Measurements from ENCODE around the gene RPAP3. TPM values are rescaled to one million over a fixed set of nuclear protein-coding genes. Genes with fewer than 3 reads are reported as not detected.

RPAP3 gene
- total RNA-seq, 1 experiment from 2014 or later, result 44.3 TPM

GRCh38 chr12:47616440-47616839 lies 89.4 kb downstream of the RPAP3 start:
- peaks cover 45% of the 10 kb centered on the region for H3K9me3 Mint-ChIP-seq
- POLR2A ChIA-PET, result no interaction called here
- CTCF ChIA-PET, result interaction anchor here (1.2 kb wide), 2 partner anchors 21 to 70 kb away, joined by 3 to 5 read pairs; no protein-coding TSS in a partner anchor
- no peak for DNase-seq (ENCODE audit: low spot score)
- no peak overlapping the region for H3K27ac Mint-ChIP-seq
- H3K27me3 Mint-ChIP-seq (ENCODE audit: low read depth), result peaks cover 9% of the 10 kb centered on the region
- no peak for ATAC-seq
- H3K36me3 Mint-ChIP-seq, result peaks cover 36% of the 10 kb centered on the region
- H3K4me3 Mint-ChIP-seq, result no peak overlapping the region
- TF ChIP-seq RORB (CRISPR knock-in tag; IDR thresholded peaks at IDR 0.05), result no peak
- no peak for TF ChIP-seq JAZF1 (CRISPR knock-in tag; IDR thresholded peaks at IDR 0.05)
- TF ChIP-seq GABPB1 (CRISPR knock-in tag; IDR thresholded peaks at IDR 0.05), result no peak
- TF ChIP-seq ATF2 (CRISPR knock-in tag; IDR thresholded peaks at IDR 0.05; ENCODE audit: borderline replicate concordance, low read depth), result no peak
- TF ChIP-seq CREM (CRISPR knock-in tag; IDR thresholded peaks at IDR 0.05), result no peak
- no peak for TF ChIP-seq FOXP4 (CRISPR knock-in tag; IDR thresholded peaks at IDR 0.05)
- TF ChIP-seq AR (CRISPR knock-in tag; IDR thresholded peaks at IDR 0.05), result no peak
- no peaks in the 10 kb centered on the region for H3K4me1 Mint-ChIP-seq

- no peak for DNase-seq (ENCODE audit: low spot score)
- POLR2A ChIA-PET, result no interaction called here
- no peaks in the 10 kb centered on the region for H3K4me1 Mint-ChIP-seq
- H3K9me3 Mint-ChIP-seq, result peaks cover 52% of the 10 kb centered on the region
- CTCF ChIA-PET, result interaction anchor here (1.2 kb wide), 2 partner anchors 22 to 69 kb away, joined by 3 to 5 read pairs; no protein-coding TSS in a partner anchor
- peaks cover 42% of the 10 kb centered on the region for H3K36me3 Mint-ChIP-seq
- ATAC-seq, result no peak
- H3K4me3 Mint-ChIP-seq, result no peak overlapping the region
- H3K27me3 Mint-ChIP-seq (ENCODE audit: low read depth), result peaks cover 9% of the 10 kb centered on the region
- no peak overlapping the region for H3K27ac Mint-ChIP-seq
- no peak for TF ChIP-seq E2F1 (CRISPR knock-in tag; IDR thresholded peaks at IDR 0.05)
- TF ChIP-seq ZNF219 (CRISPR knock-in tag; IDR thresholded peaks at IDR 0.05; ENCODE audit: borderline replicate concordance), result no peak
- no peak for TF ChIP-seq NFATC4 (CRISPR knock-in tag; IDR thresholded peaks at IDR 0.05)
- no peak for TF ChIP-seq ZNF512 (CRISPR knock-in tag; IDR thresholded peaks at IDR 0.05; ENCODE audit: borderline replicate concordance)
- no peak for TF ChIP-seq ATF3 (CRISPR knock-in tag; conservative IDR thresholded peaks at IDR 0.05)
- TF ChIP-seq ZNF232 (CRISPR knock-in tag; IDR thresholded peaks at IDR 0.05), result no peak
- no peak for TF ChIP-seq ERG (CRISPR knock-in tag; IDR thresholded peaks at IDR 0.05)
- TF ChIP-seq CREB1 (CRISPR knock-in tag; IDR thresholded peaks at IDR 0.05), result no peak
- no peak for TF ChIP-seq AFF4 (CRISPR knock-in tag; IDR thresholded peaks at IDR 0.05; ENCODE audit: borderline replicate concordance)
- no peak for TF ChIP-seq ZNF671 (CRISPR knock-in tag; IDR thresholded peaks at IDR 0.05)
- TF ChIP-seq CBFB (CRISPR knock-in tag; IDR thresholded peaks at IDR 0.05; ENCODE audit: low read depth), result no peak
- TF ChIP-seq E2F5 (CRISPR knock-in tag; IDR thresholded peaks at IDR 0.05), result no peak
Measured at GRCh38 chr12:47615711-47616110, 90.1 kb downstream of the RPAP3 start.
